Neural progenitor cell (in vitro differentiated cells): Measurements from ENCODE around the gene CFDP1. TPM values are rescaled to one million over a fixed set of nuclear protein-coding genes. Genes with fewer than 3 reads are reported as not detected.

ENCODE experiments used
- DNase-seq: peaks from one replicate; pipeline ENCODE4 v3.0.0-alpha.2; 2016; ENCODE audit warnings: low spot score
- H2AFZ ChIP-seq: fragments of 200-600 bp; sonication (generic); replicated peaks from 2 replicates; pipeline ENCODE4 v1.6.1; 2016; ENCODE audit warnings: antibody characterized with exemption
- H3F3A ChIP-seq: fragments of 200-600 bp; sonication (generic); 2 replicates; pipeline ENCODE4 v1.6.1; 2016; ENCODE audit warnings: antibody characterized with exemption, low read depth
- H3K27ac ChIP-seq: fragments of 200-600 bp; sonication (generic); 2 replicates; pipeline ENCODE4 v1.5.1; 2016; ENCODE audit warnings: mild to moderate bottlenecking
- H3K27me3 ChIP-seq: fragments of 200-600 bp; sonication (generic); 2 replicates; pipeline ENCODE4 v1.6.1; 2016; ENCODE audit warnings: mild to moderate bottlenecking, moderate library complexity
- H3K36me3 ChIP-seq: fragments of 200-600 bp; sonication (generic); 2 replicates; pipeline ENCODE4 v1.5.1; 2016
- H3K4me1 ChIP-seq: fragments of 200-600 bp; sonication (generic); 2 replicates; pipeline ENCODE4 v1.6.1; 2016; ENCODE audit warnings: mixed run types
- H3K4me2 ChIP-seq: fragments of 200-600 bp; sonication (generic); 2 replicates; pipeline ENCODE4 v1.6.1; 2016
- H3K4me3 ChIP-seq: fragments of 200-600 bp; sonication (generic); 2 replicates; pipeline ENCODE4 v1.5.1; 2016
- H3K79me2 ChIP-seq: fragments of 200-600 bp; sonication (generic); 2 replicates; pipeline ENCODE4 v1.6.1; 2016; ENCODE audit warnings: low read depth
- H3K9ac ChIP-seq: fragments of 200-600 bp; sonication (generic); 2 replicates; pipeline ENCODE4 v1.6.1; 2016
- H3K9me3 ChIP-seq: fragments of 200-600 bp; sonication (generic); 2 replicates; pipeline ENCODE4 v1.5.1; 2016; ENCODE audit warnings: low read depth
- H4K20me1 ChIP-seq: fragments of 200-600 bp; sonication (generic); 2 replicates; pipeline ENCODE4 v1.6.1; 2016; ENCODE audit warnings: low read depth
- H3K27ac Mint-ChIP-seq: 3 replicates; pipeline ENCODE4 v1.8.0; 2021; ENCODE audit warnings: mixed read lengths
- H3K27me3 Mint-ChIP-seq: 2 replicates; pipeline ENCODE4 v1.8.0; 2022; ENCODE audit warnings: low read depth, mild to moderate bottlenecking, inconsistent platforms, moderate library complexity, mixed read lengths; ENCODE audit not compliant: insufficient read depth
- H3K36me3 Mint-ChIP-seq: 3 replicates; pipeline ENCODE4 v1.8.0; 2021; ENCODE audit warnings: mixed read lengths
- H3K4me1 Mint-ChIP-seq: 3 replicates; pipeline ENCODE4 v1.8.0; 2021; ENCODE audit warnings: mixed read lengths
- H3K4me3 Mint-ChIP-seq: 3 replicates; pipeline ENCODE4 v1.8.0; 2021; ENCODE audit warnings: mild to moderate bottlenecking, moderate library complexity, mixed read lengths
- H3K9me3 Mint-ChIP-seq: 3 replicates; pipeline ENCODE4 v1.8.0; 2020; ENCODE audit warnings: mixed read lengths
- CTCF ChIP-seq: fragments of 200-600 bp; sonication (generic); IDR thresholded peaks from 2 replicates; pipeline ENCODE4 v1.5.1; 2017; ENCODE audit warnings: antibody characterized with exemption, mild to moderate bottlenecking
- EZH2 ChIP-seq: fragments of 200-600 bp; sonication (generic); IDR thresholded peaks from 2 replicates; pipeline ENCODE4 v1.6.1; 2017; ENCODE audit warnings: antibody characterized with exemption, mild to moderate bottlenecking, moderate library complexity
- EZH2phosphoT487 ChIP-seq: fragments of 200-600 bp; sonication (generic); IDR thresholded peaks from 2 replicates; pipeline ENCODE4 v1.6.1; 2017; ENCODE audit warnings: antibody characterized with exemption
- total RNA-seq: library from RNA; depleted of rRNA; stranded (reverse); fragments of >200 nt; gene quantifications from 2 replicates; pipeline ENCODE4 v1.2.3, GENCODE V29; 2015; ENCODE audit warnings: low replicate concordance

CFDP1 gene
- total RNA-seq, 1 donor from 2014 or later, result 159 TPM

DNA sequence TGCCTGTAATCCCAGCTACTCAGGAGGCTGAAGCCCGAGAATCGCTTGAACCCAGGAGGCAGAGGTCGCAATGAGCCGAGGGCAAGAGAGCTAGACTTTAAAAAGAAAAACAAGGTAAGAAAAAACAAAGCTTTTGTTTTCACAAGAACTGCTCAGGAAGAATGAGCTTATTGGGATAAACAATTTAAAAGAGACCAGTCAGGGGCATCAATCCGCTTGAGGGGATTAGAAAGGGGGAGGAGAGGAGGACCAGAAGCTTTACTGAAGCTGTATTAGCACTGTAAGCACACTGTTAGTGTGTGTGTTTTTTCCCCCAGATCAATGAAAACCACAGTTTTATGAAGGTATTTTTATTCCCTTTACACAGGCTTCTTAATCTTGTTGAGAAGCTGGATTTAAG lies 22.4 kb upstream of the CFDP1 start:
- H3K27ac Mint-ChIP-seq, result no peak overlapping the region
- H4K20me1 ChIP-seq, result peaks cover 84% of the 10 kb centered on the region
- peak; percentile 78 for DNase-seq
- peaks cover 2% of the 10 kb centered on the region for H3K27me3 Mint-ChIP-seq
- no peak for TF ChIP-seq EZH2
- no peak for TF ChIP-seq CTCF
- TF ChIP-seq EZH2phosphoT487, result no peak
- peak overlapping the region; percentile 24 for H3K4me3 Mint-ChIP-seq
- H3K9ac ChIP-seq, result no peak overlapping the region
- no peak overlapping the region for H2AFZ ChIP-seq
- no peaks in the 10 kb centered on the region for H3K9me3 ChIP-seq
- peaks cover 31% of the 10 kb centered on the region for H3F3A ChIP-seq
- H3K36me3 ChIP-seq, result no peaks in the 10 kb centered on the region
- H3K4me3 ChIP-seq, result peak overlapping the region; percentile 17
- H3K79me2 ChIP-seq, result peaks cover 97% of the 10 kb centered on the region
- H3K27ac ChIP-seq, result peak overlapping the region; percentile 79
- no peaks in the 10 kb centered on the region for H3K27me3 ChIP-seq
- H3K4me2 ChIP-seq, result peak overlapping the region; percentile 67
- H3K4me1 Mint-ChIP-seq, result peaks cover 59% of the 10 kb centered on the region
- H3K4me1 ChIP-seq, result peaks cover 62% of the 10 kb centered on the region
- H3K9me3 Mint-ChIP-seq, result no peaks in the 10 kb centered on the region
- peaks cover 29% of the 10 kb centered on the region for H3K36me3 Mint-ChIP-seq

- Mint-ChIP-seq H3K27ac (peak overlapping the region; percentile 66), H3K36me3 (peaks cover 26% of the 10 kb centered on the region), H3K4me3 (no peak overlapping the region), H3K9me3 (no peaks in the 10 kb centered on the region), H3K27me3 (peaks cover 2% of the 10 kb centered on the region), H3K4me1 (peaks cover 41% of the 10 kb centered on the region)
- H3K9me3 ChIP-seq, result no peaks in the 10 kb centered on the region
- no peak for DNase-seq
- H3K4me1 ChIP-seq, result peaks cover 43% of the 10 kb centered on the region
- peaks cover 55% of the 10 kb centered on the region for H4K20me1 ChIP-seq
- H3K27ac ChIP-seq, result no peak overlapping the region
- H3K9ac ChIP-seq, result no peak overlapping the region
- peaks cover 2% of the 10 kb centered on the region for H3K36me3 ChIP-seq
- TF ChIP-seq CTCF (no peak), EZH2 (no peak)
- H3K4me3 ChIP-seq, result no peak overlapping the region
- peaks cover 33% of the 10 kb centered on the region for H3F3A ChIP-seq
- peaks cover 69% of the 10 kb centered on the region for H3K79me2 ChIP-seq
- H3K27me3 ChIP-seq, result no peaks in the 10 kb centered on the region
- H2AFZ ChIP-seq, result no peak overlapping the region
- H3K4me2 ChIP-seq, result no peak overlapping the region
These were observed 19.3 kb upstream of the CFDP1 start for GRCh38 chr16:75452464-75453190.

GRCh38 chr16:75446416-75446815 lies 13.1 kb upstream of the CFDP1 start:
- TF ChIP-seq CTCF (no peak), EZH2 (no peak)
- peaks cover 2% of the 10 kb centered on the region for H3K36me3 ChIP-seq
- Mint-ChIP-seq H3K4me1 (no peaks in the 10 kb centered on the region), H3K36me3 (peaks cover 21% of the 10 kb centered on the region), H3K27me3 (peaks cover 2% of the 10 kb centered on the region), H3K9me3 (peaks cover 4% of the 10 kb centered on the region), H3K4me3 (no peak overlapping the region), H3K27ac (no peak overlapping the region)
- no peaks in the 10 kb centered on the region for H3K4me1 ChIP-seq
- H3K9ac ChIP-seq, result no peak overlapping the region
- H3K27ac ChIP-seq, result no peak overlapping the region
- H3F3A ChIP-seq, result peaks cover 15% of the 10 kb centered on the region
- peaks cover 10% of the 10 kb centered on the region for H3K79me2 ChIP-seq
- DNase-seq, result no peak
- H4K20me1 ChIP-seq, result peaks cover 3% of the 10 kb centered on the region
- no peak overlapping the region for H3K4me3 ChIP-seq
- no peaks in the 10 kb centered on the region for H3K9me3 ChIP-seq
- H3K27me3 ChIP-seq, result no peaks in the 10 kb centered on the region
- H3K4me2 ChIP-seq, result no peak overlapping the region
- H2AFZ ChIP-seq, result no peak overlapping the region
